Activated T-helper 17 cell treated with anti-CD3 and anti-CD28 coated beads, Interleukin-2, amount 50 U/mL, for 72 hours (primary cell): Measurements from ENCODE around the gene FCRL5. TPM values are rescaled to one million over a fixed set of nuclear protein-coding genes. Genes with fewer than 3 reads are reported as not detected.

ENCODE experiments used
- ATAC-seq: fragments of 150-1000 bp; cut with Tn5 transposase; replicated peaks from 2 replicates; pipeline ENCODE4 v1.10.0; 2021; ENCODE audit warnings: mild to moderate bottlenecking, moderate library complexity
- H3K27ac Mint-ChIP-seq: one replicate; pipeline ENCODE4 v1.8.0; 2022; ENCODE audit warnings: mixed read lengths
- H3K27me3 Mint-ChIP-seq: one replicate; pipeline ENCODE4 v1.8.0; 2022; ENCODE audit warnings: mixed read lengths
- H3K36me3 Mint-ChIP-seq: one replicate; pipeline ENCODE4 v1.8.0; 2022; ENCODE audit warnings: low read depth, mild to moderate bottlenecking, mixed read lengths
- H3K4me1 Mint-ChIP-seq: one replicate; pipeline ENCODE4 v1.8.0; 2022; ENCODE audit warnings: mixed read lengths
- H3K4me3 Mint-ChIP-seq: one replicate; pipeline ENCODE4 v1.8.0; 2022; ENCODE audit warnings: mild to moderate bottlenecking, mixed read lengths
- H3K9me3 Mint-ChIP-seq: one replicate; pipeline ENCODE4 v1.8.0; 2022; ENCODE audit warnings: mixed read lengths
- total RNA-seq, 2 donors: library from RNA; stranded (reverse); gene quantifications; one replicate each; pipeline ENCODE4 v1.2.3, GENCODE V29; 2022

The FCRL5 gene
- total RNA-seq = not detected

- Mint-ChIP-seq H3K36me3 (no peaks in the 10 kb centered on the region), H3K27ac (no peak within 1 kb of the TSS), H3K9me3 (no peaks in the 10 kb centered on the region), H3K4me1 (no peaks in the 10 kb centered on the region), H3K4me3 (no peak within 1 kb of the TSS), H3K27me3 (peaks cover 7% of the 10 kb centered on the region)
- ATAC-seq = no peak
Measured at GRCh38 chr1:157551694-157552693, at the start of gene FCRL5. Gene FCRL5, minus strand, starts transcription at chr1:157552515. Its CDS starts 153 bp downstream, at chr1:157552362.

GRCh38 chr1:157600236-157600635, 47.9 kb upstream of the FCRL5 start:
- H3K4me1 Mint-ChIP-seq = no peaks in the 10 kb centered on the region
- no peak overlapping the region for H3K27ac Mint-ChIP-seq
- H3K27me3 Mint-ChIP-seq = peaks cover 30% of the 10 kb centered on the region
- no peaks in the 10 kb centered on the region for H3K36me3 Mint-ChIP-seq
- no peak for ATAC-seq
- peaks cover 1% of the 10 kb centered on the region for H3K9me3 Mint-ChIP-seq
- H3K4me3 Mint-ChIP-seq = no peak overlapping the region

- Mint-ChIP-seq H3K4me1 (no peaks in the 10 kb centered on the region), H3K27me3 (peaks cover 20% of the 10 kb centered on the region), H3K27ac (no peak within 1 kb of the TSS), H3K4me3 (no peak within 1 kb of the TSS), H3K9me3 (no peaks in the 10 kb centered on the region), H3K36me3 (no peaks in the 10 kb centered on the region)
- peak; percentile 65 for ATAC-seq
Measured at GRCh38 chr1:157597959-157598667, 45.8 kb upstream of the FCRL5 start, which contains the start of gene FCRL4. Gene FCRL4, minus strand, starts transcription at chr1:157598085. Its CDS starts 141 bp downstream, at chr1:157597944.

GRCh38 chr1:157596384-157596783, 44.1 kb upstream of the FCRL5 start:
- no peak for ATAC-seq
- H3K27ac Mint-ChIP-seq = no peak overlapping the region
- H3K4me1 Mint-ChIP-seq = no peaks in the 10 kb centered on the region

GRCh38 chr1:157595356-157595755, 43.0 kb upstream of the FCRL5 start:
- no peak for ATAC-seq
- Mint-ChIP-seq H3K27me3 (peaks cover 14% of the 10 kb centered on the region), H3K9me3 (no peaks in the 10 kb centered on the region), H3K4me1 (no peaks in the 10 kb centered on the region), H3K27ac (no peak overlapping the region), H3K36me3 (no peaks in the 10 kb centered on the region), H3K4me3 (no peak overlapping the region)

More at GRCh38 chr1:157596384-157596783, 44.1 kb upstream of the FCRL5 start:
- Mint-ChIP-seq H3K36me3 (no peaks in the 10 kb centered on the region), H3K9me3 (no peaks in the 10 kb centered on the region), H3K4me3 (no peak overlapping the region), H3K27me3 (peaks cover 15% of the 10 kb centered on the region)

GRCh38 chr1:157585984-157586383, 33.7 kb upstream of the FCRL5 start:
- no peak for ATAC-seq
- no peak overlapping the region for H3K4me3 Mint-ChIP-seq
- no peaks in the 10 kb centered on the region for H3K4me1 Mint-ChIP-seq

GRCh38 chr1:157584503-157584902, 32.2 kb upstream of the FCRL5 start:
- H3K27me3 Mint-ChIP-seq = peaks cover 33% of the 10 kb centered on the region
- no peak overlapping the region for H3K27ac Mint-ChIP-seq
- H3K9me3 Mint-ChIP-seq = no peaks in the 10 kb centered on the region
- no peak overlapping the region for H3K4me3 Mint-ChIP-seq
- no peaks in the 10 kb centered on the region for H3K36me3 Mint-ChIP-seq
- ATAC-seq = no peak
- H3K4me1 Mint-ChIP-seq = no peaks in the 10 kb centered on the region

More at GRCh38 chr1:157585984-157586383, 33.7 kb upstream of the FCRL5 start:
- no peak overlapping the region for H3K27ac Mint-ChIP-seq
- peaks cover 37% of the 10 kb centered on the region for H3K27me3 Mint-ChIP-seq
- H3K9me3 Mint-ChIP-seq = no peaks in the 10 kb centered on the region
- H3K36me3 Mint-ChIP-seq = no peaks in the 10 kb centered on the region

GRCh38 chr1:157580828-157581210, 28.5 kb upstream of the FCRL5 start:
- Mint-ChIP-seq H3K27me3 (peaks cover 26% of the 10 kb centered on the region), H3K36me3 (no peaks in the 10 kb centered on the region), H3K4me3 (no peak overlapping the region), H3K4me1 (no peaks in the 10 kb centered on the region), H3K27ac (no peak overlapping the region), H3K9me3 (no peaks in the 10 kb centered on the region)
- no peak for ATAC-seq

- no peaks in the 10 kb centered on the region for H3K36me3 Mint-ChIP-seq
- H3K27ac Mint-ChIP-seq = no peak overlapping the region
- H3K4me1 Mint-ChIP-seq = no peaks in the 10 kb centered on the region
- peaks cover 23% of the 10 kb centered on the region for H3K27me3 Mint-ChIP-seq
- no peaks in the 10 kb centered on the region for H3K9me3 Mint-ChIP-seq
- no peak for ATAC-seq
- H3K4me3 Mint-ChIP-seq = no peak overlapping the region
Measured at GRCh38 chr1:157580179-157580827, 28.0 kb upstream of the FCRL5 start.

GRCh38 chr1:157577420-157577819, 25.1 kb upstream of the FCRL5 start:
- ATAC-seq = no peak
- Mint-ChIP-seq H3K27ac (no peak overlapping the region), H3K9me3 (no peaks in the 10 kb centered on the region), H3K4me3 (no peak overlapping the region), H3K27me3 (peaks cover 28% of the 10 kb centered on the region), H3K4me1 (no peaks in the 10 kb centered on the region), H3K36me3 (no peaks in the 10 kb centered on the region)

- no peak for ATAC-seq
Measured at GRCh38 chr1:157575744-157576143, 23.4 kb upstream of the FCRL5 start.

GRCh38 chr1:157574836-157575235, 22.5 kb upstream of the FCRL5 start:
- Mint-ChIP-seq H3K27me3 (peaks cover 25% of the 10 kb centered on the region), H3K27ac (no peak overlapping the region), H3K4me1 (no peaks in the 10 kb centered on the region), H3K36me3 (no peaks in the 10 kb centered on the region), H3K9me3 (no peaks in the 10 kb centered on the region), H3K4me3 (no peak overlapping the region)
- no peak for ATAC-seq

More at GRCh38 chr1:157575744-157576143, 23.4 kb upstream of the FCRL5 start:
- Mint-ChIP-seq H3K4me1 (no peaks in the 10 kb centered on the region), H3K27ac (no peak overlapping the region), H3K4me3 (no peak overlapping the region), H3K9me3 (no peaks in the 10 kb centered on the region), H3K36me3 (no peaks in the 10 kb centered on the region), H3K27me3 (peaks cover 25% of the 10 kb centered on the region)

GRCh38 chr1:157566484-157567300, 14.4 kb upstream of the FCRL5 start:
- peaks cover 43% of the 10 kb centered on the region for H3K27me3 Mint-ChIP-seq
- no peak for ATAC-seq
- H3K4me3 Mint-ChIP-seq = no peak overlapping the region
- H3K9me3 Mint-ChIP-seq = no peaks in the 10 kb centered on the region
- H3K27ac Mint-ChIP-seq = no peak overlapping the region
- H3K36me3 Mint-ChIP-seq = no peaks in the 10 kb centered on the region
- H3K4me1 Mint-ChIP-seq = no peaks in the 10 kb centered on the region

GRCh38 chr1:157562515-157562914, 10.2 kb upstream of the FCRL5 start:
- Mint-ChIP-seq H3K9me3 (no peaks in the 10 kb centered on the region), H3K27ac (no peak overlapping the region), H3K36me3 (no peaks in the 10 kb centered on the region), H3K4me3 (no peak overlapping the region), H3K4me1 (no peaks in the 10 kb centered on the region), H3K27me3 (peaks cover 39% of the 10 kb centered on the region)
- ATAC-seq = no peak
